Measurements from ENCODE around the gene POLG2. TPM values are rescaled to one million over a fixed set of nuclear protein-coding genes. Genes with fewer than 3 reads are reported as not detected.
"Not testable (repeated sequence)": the region's sequence is repeated elsewhere in the genome, so short reads cannot be mapped to it uniquely, and the experiment has no call there.

POLG2 gene
- total RNA-seq, 1 donor from 2014 or later: 9.7 TPM

- peaks cover 10% of the 10 kb centered on the region for H3K4me1 ChIP-seq
- intact Hi-C loops (cut with micrococcal nuclease): no loop called here
- no peak for TF ChIP-seq CTCF (IDR thresholded peaks at IDR 0.05; ENCODE audit: borderline replicate concordance)
- no peak overlapping the region for H3K4me3 ChIP-seq
- peak; percentile 22 for DNase-seq
- H3K27me3 ChIP-seq (ENCODE audit: low read depth): no peaks in the 10 kb centered on the region
- peak overlapping the region; percentile 59 for H3K27ac ChIP-seq (replicated peaks)
- H3K36me3 ChIP-seq: peaks cover 8% of the 10 kb centered on the region
- peaks cover 25% of the 10 kb centered on the region for H3K9me3 ChIP-seq (replicated peaks)
Observed at GRCh38 chr17:64441772-64442540, 54.9 kb downstream of the POLG2 start.

DNA sequence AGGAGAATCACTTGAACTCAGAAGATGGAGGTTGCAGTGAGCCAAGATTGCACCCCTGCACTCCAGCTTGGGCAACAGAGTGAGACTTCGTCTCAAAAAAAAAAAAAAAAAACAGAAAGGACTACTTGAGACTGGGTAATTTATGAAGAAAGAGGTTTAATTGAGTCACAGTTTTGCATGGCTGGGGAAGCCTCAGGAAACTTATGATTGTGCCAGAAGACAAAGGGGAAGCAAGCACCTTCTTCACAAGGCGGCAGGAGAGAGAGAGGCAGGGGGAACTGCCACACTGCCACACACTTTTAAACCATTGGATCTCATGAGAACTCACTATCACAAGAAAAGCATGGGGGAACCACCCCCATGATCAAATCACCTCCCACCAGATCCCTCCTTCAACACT is 56.9 kb downstream of the POLG2 start:
- H3K4me3 ChIP-seq: no peak overlapping the region
- peaks cover 8% of the 10 kb centered on the region for H3K36me3 ChIP-seq
- no peaks in the 10 kb centered on the region for H3K27me3 ChIP-seq (ENCODE audit: low read depth)
- H3K4me1 ChIP-seq: peaks cover 10% of the 10 kb centered on the region
- H3K27ac ChIP-seq (replicated peaks): no peak overlapping the region
- intact Hi-C loops (cut with micrococcal nuclease): no loop called here
- peaks cover 26% of the 10 kb centered on the region for H3K9me3 ChIP-seq (replicated peaks)
- no peak for TF ChIP-seq CTCF (IDR thresholded peaks at IDR 0.05; ENCODE audit: borderline replicate concordance)
- no peak for DNase-seq

DNA sequence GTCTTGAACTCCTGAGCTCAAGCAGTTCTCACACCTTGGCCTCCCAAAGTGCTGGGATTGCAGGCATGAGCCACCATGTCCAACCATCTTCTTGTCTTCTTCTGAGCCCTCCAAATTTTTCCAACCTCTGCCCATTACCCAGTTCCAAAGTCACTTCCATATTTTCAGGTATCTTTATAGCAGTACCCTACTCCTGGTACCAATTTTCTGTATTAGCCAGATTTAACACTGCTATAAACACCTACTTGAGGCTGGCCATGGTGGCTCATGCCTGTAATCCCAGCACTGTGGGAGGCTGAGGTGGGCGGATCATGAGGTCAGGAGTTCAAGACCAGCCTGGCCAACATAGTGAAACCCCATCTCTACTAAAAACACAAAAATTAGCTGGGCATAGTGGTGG is 57.3 kb downstream of the POLG2 start:
- intact Hi-C loops (cut with micrococcal nuclease); DNase-seq; H3K36me3 ChIP-seq; H3K4me3 ChIP-seq; H3K4me1 ChIP-seq; H3K27me3 ChIP-seq (ENCODE audit: low read depth); H3K27ac ChIP-seq (replicated peaks): not testable (repeated sequence)
- peaks cover 26% of the 10 kb centered on the region for H3K9me3 ChIP-seq (replicated peaks)

DNA sequence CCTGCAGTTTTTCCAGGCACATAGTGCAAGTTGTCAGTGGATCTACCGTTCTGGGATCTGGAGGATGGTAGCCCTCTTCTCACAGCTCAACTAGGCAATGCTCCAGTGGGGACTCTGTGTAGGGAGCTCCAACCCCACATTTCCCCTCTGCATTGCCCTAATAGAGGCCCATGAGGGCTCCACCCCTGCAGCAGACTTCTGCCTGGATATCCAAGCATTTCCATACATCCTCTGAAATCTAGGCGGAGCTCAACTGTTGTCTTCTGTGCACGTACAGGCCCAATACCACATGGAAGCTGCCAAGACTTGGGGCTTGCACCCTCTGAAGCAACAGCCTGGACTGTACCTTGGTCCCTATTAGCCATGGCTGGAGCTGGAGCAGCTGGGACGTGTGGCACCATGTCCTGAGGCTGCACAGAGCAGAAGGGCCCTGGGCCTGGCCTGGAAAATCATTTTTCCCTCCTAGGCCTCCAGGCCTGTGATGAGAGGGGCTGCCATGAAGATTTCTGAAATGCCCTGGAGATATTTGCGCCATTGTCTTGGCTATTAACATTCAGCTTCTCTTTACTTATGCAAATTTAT is 58.8 kb downstream of the POLG2 start:
- Histone ChIP-seq H3K27ac (replicated peaks) (no peak overlapping the region), H3K4me1 (peaks cover 10% of the 10 kb centered on the region), H3K4me3 (no peak overlapping the region), H3K9me3 (replicated peaks) (peaks cover 26% of the 10 kb centered on the region), H3K27me3 (ENCODE audit: low read depth) (no peaks in the 10 kb centered on the region), H3K36me3 (peaks cover 8% of the 10 kb centered on the region)
- TF ChIP-seq CTCF (IDR thresholded peaks at IDR 0.05; ENCODE audit: borderline replicate concordance): no peak
- DNase-seq: no peak
- intact Hi-C loops (cut with micrococcal nuclease): no loop called here

GRCh38 chr17:64431534-64431933 is 65.3 kb downstream of the POLG2 start:
- Histone ChIP-seq H3K36me3 (no peaks in the 10 kb centered on the region), H3K9me3 (replicated peaks) (no peaks in the 10 kb centered on the region), H3K27ac (replicated peaks) (no peak overlapping the region), H3K4me3 (no peak overlapping the region), H3K27me3 (ENCODE audit: low read depth) (peaks cover 29% of the 10 kb centered on the region), H3K4me1 (no peaks in the 10 kb centered on the region)
- no peak for DNase-seq
- intact Hi-C loops (cut with micrococcal nuclease): no loop called here
- no peak for TF ChIP-seq CTCF (IDR thresholded peaks at IDR 0.05; ENCODE audit: borderline replicate concordance)

DNA sequence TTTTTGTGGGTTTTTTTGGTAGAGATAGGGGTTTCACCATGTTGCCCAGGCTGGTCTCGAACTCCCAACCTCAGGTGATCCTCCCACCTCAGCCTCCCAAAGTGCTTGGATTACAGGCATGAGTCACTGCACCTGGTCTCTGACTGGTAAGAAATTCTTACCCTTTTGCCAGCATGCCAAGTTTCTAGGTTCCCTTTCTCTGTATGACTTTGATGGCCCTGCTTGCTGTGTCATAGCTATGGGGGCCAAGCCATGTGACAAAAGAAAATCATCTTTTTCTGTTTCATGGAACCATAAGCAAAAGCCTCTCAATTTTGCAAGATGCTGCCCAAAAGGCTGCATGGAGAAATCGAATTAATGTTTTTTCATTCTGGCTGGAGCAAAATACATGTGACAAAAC is 66.8 kb downstream of the POLG2 start:
- H3K4me3 ChIP-seq; intact Hi-C loops (cut with micrococcal nuclease); H3K27ac ChIP-seq (replicated peaks); H3K36me3 ChIP-seq; H3K9me3 ChIP-seq (replicated peaks); DNase-seq; H3K4me1 ChIP-seq: not testable (repeated sequence)
- H3K27me3 ChIP-seq (ENCODE audit: low read depth): peaks cover 42% of the 10 kb centered on the region
